ENCODE data around the gene CYB5RL.

Gene CYB5RL

DNA sequence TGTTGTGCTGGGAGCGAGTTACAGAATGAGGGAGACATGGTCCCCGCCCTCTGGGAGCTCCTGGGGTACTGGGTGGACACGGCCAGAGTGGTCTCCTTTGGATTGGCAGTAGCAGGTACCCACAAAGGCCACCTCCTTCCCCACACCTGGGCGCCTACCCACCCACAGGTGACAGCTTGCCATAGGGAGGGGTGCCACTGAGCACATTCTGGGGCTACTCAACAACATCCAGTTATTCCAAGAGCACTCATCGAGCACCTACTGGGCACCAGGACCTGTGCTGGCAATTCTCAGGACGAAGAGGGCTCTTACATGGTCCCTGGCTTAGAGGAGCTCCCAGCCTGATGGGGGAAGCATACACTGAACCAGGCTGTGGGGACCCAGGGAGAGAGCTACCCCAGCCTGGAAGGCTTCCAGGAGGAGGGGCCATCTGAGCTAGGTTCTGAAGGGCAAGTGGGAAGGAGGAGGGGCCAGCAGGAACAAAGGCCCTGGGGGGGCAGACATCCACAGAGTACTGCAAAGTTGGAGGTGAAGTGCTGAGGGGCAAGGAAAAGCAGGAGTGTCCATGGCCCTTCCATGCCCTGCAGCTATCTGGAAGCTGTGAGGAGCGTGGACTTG lies 22.1 kb upstream of the CYB5RL start:
- Histone ChIP-seq H3K9me3 (ENCODE audit: insufficient read depth, low read length) (no peaks in the 10 kb centered on the region), H3K9ac (ENCODE audit: low read length) (no peak overlapping the region), H3K36me3 (ENCODE audit: low read length) (0 out of 2 replicates have a peak, but pooled peaks cover 3% of the 10 kb centered on the region), H3F3A (ENCODE audit: insufficient read depth) (no peaks in the 10 kb centered on the region), H3K79me2 (ENCODE audit: insufficient read depth, low read length) (no peaks in the 10 kb centered on the region), H3K9me2 (replicated peaks; ENCODE audit: insufficient read depth, low read length) (no peaks in the 10 kb centered on the region), H3K4me3 (ENCODE audit: insufficient read depth, low read length, poor library complexity, severe bottlenecking) (no peak overlapping the region), H4K20me1 (ENCODE audit: low read depth, low read length) (no peaks in the 10 kb centered on the region), H3K27ac (ENCODE audit: low read depth, low read length) (no peak overlapping the region), H3K4me2 (ENCODE audit: low read depth, low read length, poor library complexity, severe bottlenecking) (no peak overlapping the region), H3K27me3 (ENCODE audit: low read length) (no peaks in the 10 kb centered on the region), H2AFZ (ENCODE audit: low read depth, low read length, severe bottlenecking) (no peak overlapping the region)
- TF ChIP-seq, protein P1, sequence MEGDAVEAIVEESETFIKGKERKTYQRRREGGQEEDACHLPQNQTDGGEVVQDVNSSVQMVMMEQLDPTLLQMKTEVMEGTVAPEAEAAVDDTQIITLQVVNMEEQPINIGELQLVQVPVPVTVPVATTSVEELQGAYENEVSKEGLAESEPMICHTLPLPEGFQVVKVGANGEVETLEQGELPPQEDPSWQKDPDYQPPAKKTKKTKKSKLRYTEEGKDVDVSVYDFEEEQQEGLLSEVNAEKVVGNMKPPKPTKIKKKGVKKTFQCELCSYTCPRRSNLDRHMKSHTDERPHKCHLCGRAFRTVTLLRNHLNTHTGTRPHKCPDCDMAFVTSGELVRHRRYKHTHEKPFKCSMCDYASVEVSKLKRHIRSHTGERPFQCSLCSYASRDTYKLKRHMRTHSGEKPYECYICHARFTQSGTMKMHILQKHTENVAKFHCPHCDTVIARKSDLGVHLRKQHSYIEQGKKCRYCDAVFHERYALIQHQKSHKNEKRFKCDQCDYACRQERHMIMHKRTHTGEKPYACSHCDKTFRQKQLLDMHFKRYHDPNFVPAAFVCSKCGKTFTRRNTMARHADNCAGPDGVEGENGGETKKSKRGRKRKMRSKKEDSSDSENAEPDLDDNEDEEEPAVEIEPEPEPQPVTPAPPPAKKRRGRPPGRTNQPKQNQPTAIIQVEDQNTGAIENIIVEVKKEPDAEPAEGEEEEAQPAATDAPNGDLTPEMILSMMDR (IDR thresholded peaks at IDR 0.05; ENCODE audit: insufficient read depth, low read length, poor library complexity, severe bottlenecking) = no peak

DNA sequence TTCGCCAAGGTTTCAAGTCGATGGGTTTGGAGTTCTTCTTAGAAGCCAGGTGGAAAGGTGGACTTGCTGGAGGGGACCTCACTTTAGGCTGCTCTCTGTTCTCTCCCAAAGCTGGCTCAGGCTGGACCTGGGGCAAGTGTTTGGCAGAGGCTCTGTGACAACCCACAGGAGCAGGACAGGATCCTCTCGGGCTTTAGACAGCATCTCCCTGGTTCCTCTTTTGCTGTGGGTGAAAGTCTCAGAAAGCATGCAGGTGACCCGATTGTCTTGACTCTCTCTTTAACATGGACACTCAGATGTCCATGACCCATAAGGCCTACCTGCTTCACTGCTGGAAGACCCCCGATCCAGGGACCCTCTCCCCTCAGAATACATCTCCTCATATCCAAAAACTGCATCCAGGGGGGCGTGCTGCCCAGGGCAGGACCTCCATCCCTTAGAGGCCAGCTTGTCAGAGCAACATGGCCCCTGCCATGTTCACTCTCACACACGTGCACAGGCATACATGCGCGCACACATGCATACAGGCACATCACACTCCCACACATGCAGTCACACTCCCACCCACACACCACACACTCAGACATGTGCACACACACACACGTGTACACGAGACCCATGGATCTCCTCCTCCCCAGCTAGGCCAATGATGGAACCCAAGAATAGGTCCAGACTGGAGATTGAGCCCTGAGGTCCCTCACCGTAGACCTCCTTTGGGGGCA lies 21.4 kb upstream of the CYB5RL start:
- H3K9me2 ChIP-seq (replicated peaks; ENCODE audit: insufficient read depth, low read length) = no peaks in the 10 kb centered on the region
- H2AFZ ChIP-seq (ENCODE audit: low read depth, low read length, severe bottlenecking) = no peak overlapping the region
- no peaks in the 10 kb centered on the region for H4K20me1 ChIP-seq (ENCODE audit: low read depth, low read length)
- H3F3A ChIP-seq (ENCODE audit: insufficient read depth) = no peaks in the 10 kb centered on the region
- H3K27ac ChIP-seq (ENCODE audit: low read depth, low read length) = no peak overlapping the region
- H3K4me3 ChIP-seq (ENCODE audit: insufficient read depth, low read length, poor library complexity, severe bottlenecking) = no peak overlapping the region
- no peak overlapping the region for H3K4me2 ChIP-seq (ENCODE audit: low read depth, low read length, poor library complexity, severe bottlenecking)
- 0 out of 2 replicates have a peak, but pooled peaks cover 3% of the 10 kb centered on the region for H3K36me3 ChIP-seq (ENCODE audit: low read length)
- H3K79me2 ChIP-seq (ENCODE audit: insufficient read depth, low read length) = no peaks in the 10 kb centered on the region
- H3K27me3 ChIP-seq (ENCODE audit: low read length) = no peaks in the 10 kb centered on the region
- TF ChIP-seq EZH2phosphoT487 (conservative IDR thresholded peaks at IDR 0.05; ENCODE audit: low read length) = no peak
- TF ChIP-seq, protein P1 (IDR thresholded peaks at IDR 0.05; ENCODE audit: insufficient read depth, low read length, poor library complexity, severe bottlenecking) = no peak
- H3K9me3 ChIP-seq (ENCODE audit: insufficient read depth, low read length) = no peaks in the 10 kb centered on the region
- H3K9ac ChIP-seq (ENCODE audit: low read length) = no peak overlapping the region

DNA sequence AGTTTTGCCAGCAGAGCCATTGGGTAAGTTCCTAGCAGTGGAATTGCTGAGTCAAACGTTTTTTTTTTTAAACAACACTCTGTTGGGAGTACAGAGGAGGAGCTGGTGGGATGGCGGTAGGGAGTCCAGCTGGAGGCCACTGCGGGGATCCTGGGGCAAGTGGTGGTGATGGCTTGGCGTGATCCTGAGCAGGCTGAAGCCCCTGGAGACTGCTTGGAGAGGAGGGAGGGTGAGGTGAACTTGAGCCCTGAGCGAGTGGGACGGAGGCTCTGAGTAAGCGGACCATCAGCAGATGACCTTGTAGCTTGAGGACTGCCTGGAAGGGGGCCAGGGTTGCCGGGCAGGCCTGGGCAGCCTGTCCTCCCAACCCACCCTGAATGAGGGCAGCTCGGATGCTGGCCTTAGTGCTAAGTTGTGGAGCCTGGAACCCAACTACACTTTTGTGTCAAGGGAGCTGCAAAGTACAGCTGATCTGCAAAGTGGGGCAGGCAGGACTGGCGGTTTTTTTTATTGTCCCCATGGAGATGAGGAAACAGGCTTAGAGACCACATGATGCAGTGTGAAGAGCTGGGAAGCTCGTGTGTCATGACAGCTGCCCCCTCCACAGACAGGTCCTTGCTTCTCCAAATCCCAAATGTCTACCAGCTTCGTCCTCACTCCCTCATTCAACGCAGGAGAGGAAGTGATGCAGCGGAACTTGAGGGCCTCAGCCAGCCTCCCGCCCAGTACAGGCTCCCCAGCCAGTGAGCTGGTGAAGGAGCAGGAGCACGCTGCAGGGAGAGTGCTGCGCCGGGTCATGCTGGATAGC lies 20.4 kb upstream of the CYB5RL start:
- H3K4me3 ChIP-seq (ENCODE audit: insufficient read depth, low read length, poor library complexity, severe bottlenecking) = no peak overlapping the region
- no peaks in the 10 kb centered on the region for H3K9me3 ChIP-seq (ENCODE audit: insufficient read depth, low read length)
- TF ChIP-seq, protein P1 (IDR thresholded peaks at IDR 0.05; ENCODE audit: insufficient read depth, low read length, poor library complexity, severe bottlenecking) = no peak
- TF ChIP-seq EZH2phosphoT487 (conservative IDR thresholded peaks at IDR 0.05; ENCODE audit: low read length) = no peak
- 0 out of 2 replicates have a peak, but pooled peaks cover 3% of the 10 kb centered on the region for H3K36me3 ChIP-seq (ENCODE audit: low read length)
- H2AFZ ChIP-seq (ENCODE audit: low read depth, low read length, severe bottlenecking) = no peak overlapping the region
- no peaks in the 10 kb centered on the region for H4K20me1 ChIP-seq (ENCODE audit: low read depth, low read length)
- no peak overlapping the region for H3K4me2 ChIP-seq (ENCODE audit: low read depth, low read length, poor library complexity, severe bottlenecking)
- no peak overlapping the region for H3K9ac ChIP-seq (ENCODE audit: low read length)
- no peak overlapping the region for H3K27ac ChIP-seq (ENCODE audit: low read depth, low read length)
- H3K79me2 ChIP-seq (ENCODE audit: insufficient read depth, low read length) = no peaks in the 10 kb centered on the region
- H3K27me3 ChIP-seq (ENCODE audit: low read length) = no peaks in the 10 kb centered on the region
- H3F3A ChIP-seq (ENCODE audit: insufficient read depth) = no peaks in the 10 kb centered on the region
- no peaks in the 10 kb centered on the region for H3K9me2 ChIP-seq (replicated peaks; ENCODE audit: insufficient read depth, low read length)

Data from SU-DHL-6 (cell line).